ENCODE measurements around the gene ABCG4. TPM values are rescaled to one million over a fixed set of nuclear protein-coding genes. Genes with fewer than 3 reads are reported as not detected.

The ABCG4 gene
- total and polyA plus RNA-seq, 9 of the 15 experiments (the other 6 are each of a cell fraction or from before 2014, with no cell fraction given) = 0.03 to 0.11 (median 0.07) TPM; not detected in 4

DNA sequence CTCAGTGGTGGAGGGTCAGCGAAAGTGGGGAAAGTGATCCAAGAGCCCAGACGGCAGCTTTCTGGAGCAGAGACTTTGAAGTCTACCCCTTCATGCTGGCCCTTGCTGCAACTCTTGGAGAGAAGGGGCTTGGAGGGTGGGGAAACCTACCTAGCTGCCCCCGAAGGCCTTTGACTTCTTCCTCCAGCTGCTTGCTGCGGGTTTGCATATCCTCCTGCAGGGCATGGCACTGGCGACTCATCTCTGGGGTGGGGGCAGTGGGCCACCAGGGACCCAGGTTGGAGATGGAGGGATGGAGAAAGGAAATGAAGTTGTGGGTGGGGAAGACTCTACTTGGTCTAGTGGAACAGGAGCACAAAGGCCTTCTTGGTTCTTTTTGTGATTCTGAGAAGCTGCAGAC is 44.1 kb downstream of the ABCG4 start:
- no peak for ATAC-seq
- Histone ChIP-seq H3K79me2 (ENCODE audit: control insufficient read depth, insufficient read depth, low read length) (no peaks in the 10 kb centered on the region), H2AFZ (ENCODE audit: low read depth, low read length) (no peak overlapping the region), H3K9me3 (replicated peaks; ENCODE audit: control insufficient read depth, insufficient read depth, low read depth, low read length) (no peaks in the 10 kb centered on the region), H3K9ac (ENCODE audit: insufficient read depth in 1 of 2, low read depth in 2 of 2, low read length in 2 of 2) (no peak overlapping the region), H3K36me3 (ENCODE audit: control insufficient read depth, insufficient read depth, low read length) (no peaks in the 10 kb centered on the region), H3K27ac (ENCODE audit: extremely low read depth, low read depth, low read length) (no peak overlapping the region), H3K4me1 (replicated peaks in 1 of 2; ENCODE audit: control insufficient read depth in 2 of 2, insufficient read depth in 2 of 2, low read length in 2 of 2) (peaks cover 0 to 10% of the 10 kb centered on the region in 2 experiments; a peak in 3 of 5 replicates), H3K27me3 (ENCODE audit: control insufficient read depth in 2 of 2, insufficient read depth in 2 of 2, low read length in 2 of 2) (no peaks in the 10 kb centered on the region), H4K20me1 (replicated peaks; ENCODE audit: control insufficient read depth, insufficient read depth, low read length) (no peaks in the 10 kb centered on the region), H3K9me1 (ENCODE audit: control insufficient read depth, insufficient read depth, low read length) (no peaks in the 10 kb centered on the region), H3K4me2 (ENCODE audit: insufficient read depth, low read length) (no peak overlapping the region), H3K4me3 (no peak overlapping the region)
- TF ChIP-seq, protein P1, sequence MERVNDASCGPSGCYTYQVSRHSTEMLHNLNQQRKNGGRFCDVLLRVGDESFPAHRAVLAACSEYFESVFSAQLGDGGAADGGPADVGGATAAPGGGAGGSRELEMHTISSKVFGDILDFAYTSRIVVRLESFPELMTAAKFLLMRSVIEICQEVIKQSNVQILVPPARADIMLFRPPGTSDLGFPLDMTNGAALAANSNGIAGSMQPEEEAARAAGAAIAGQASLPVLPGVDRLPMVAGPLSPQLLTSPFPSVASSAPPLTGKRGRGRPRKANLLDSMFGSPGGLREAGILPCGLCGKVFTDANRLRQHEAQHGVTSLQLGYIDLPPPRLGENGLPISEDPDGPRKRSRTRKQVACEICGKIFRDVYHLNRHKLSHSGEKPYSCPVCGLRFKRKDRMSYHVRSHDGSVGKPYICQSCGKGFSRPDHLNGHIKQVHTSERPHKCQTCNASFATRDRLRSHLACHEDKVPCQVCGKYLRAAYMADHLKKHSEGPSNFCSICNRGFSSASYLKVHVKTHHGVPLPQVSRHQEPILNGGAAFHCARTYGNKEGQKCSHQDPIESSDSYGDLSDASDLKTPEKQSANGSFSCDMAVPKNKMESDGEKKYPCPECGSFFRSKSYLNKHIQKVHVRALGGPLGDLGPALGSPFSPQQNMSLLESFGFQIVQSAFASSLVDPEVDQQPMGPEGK (CRISPR knock-in tag; IDR thresholded peaks at IDR 0.05; ENCODE audit: borderline replicate concordance) = no peak
- TF ChIP-seq HDAC2 (IDR thresholded peaks at IDR 0.05) (no peak), HDGF (IDR thresholded peaks at IDR 0.05) (no peak), ZNF23 (CRISPR knock-in tag; IDR thresholded peaks at IDR 0.05) (no peak), ZKSCAN1 (IDR thresholded peaks at IDR 0.05; ENCODE audit: low read depth, low read length) (no peak), POLR2G (IDR thresholded peaks at IDR 0.05; ENCODE audit: low read depth, low read length) (no peak), KLF1 (tag; IDR thresholded peaks at IDR 0.05) (no peak), SREBF2 (CRISPR knock-in tag; IDR thresholded peaks at IDR 0.05) (no peak), CBX1 (IDR thresholded peaks at IDR 0.05; ENCODE audit: low read depth) (no peak), KDM1A (IDR thresholded peaks at IDR 0.05) (no peak), ZNF384 (IDR thresholded peaks at IDR 0.05; ENCODE audit: low read depth, low read length) (no peak), NFIC (IDR thresholded peaks at IDR 0.05) (no peak)
- no peak for DNase-seq (ENCODE audit: extremely low read depth in 1 of 4, low spot score in 3 of 4)
- CTCF ChIA-PET (ENCODE audit: low intra/inter-chr PET ratio) = no interaction called here
- FAIRE-seq = no peak
- no TSS peak for BruUV-seq (replicated peaks)
- intact Hi-C loops (cut with micrococcal nuclease) = no loop called here
- in situ Hi-C loops (cut with MboI) = no loop called here
- WGBS (ENCODE audit: insufficient coverage, low coverage, missing lambda C conversion rate) = 31% methylated on average over 4 of the region's 5 CpGs
- POLR2A ChIA-PET = no interaction called here
